Suprapubic skin (tissue), 3 donors: Measurements from ENCODE around the gene CARD10.

Source experiments
- POLR2A ChIP-seq, 2 donors: fragments of 450-650 bp; IDR thresholded peaks; one replicate each; pipeline ENCODE4 v1.6.1; 2017; ENCODE audit warnings: antibody characterized with exemption in 2 of 2, mild to moderate bottlenecking in 2 of 2, moderate library complexity in 2 of 2
- TF ChIP-seq, protein P1 (sequence below), 2 donors: fragments of 200-600 bp in 1 of 2; fragments of 450-650 bp in 1 of 2; sonication (generic) in 1 of 2; IDR thresholded peaks; one replicate each; pipeline ENCODE4 v1.5.1; 2016 to 2019; ENCODE audit warnings: antibody characterized with exemption in 2 of 2, mild to moderate bottlenecking in 1 of 2, moderate library complexity in 1 of 2

DNA sequence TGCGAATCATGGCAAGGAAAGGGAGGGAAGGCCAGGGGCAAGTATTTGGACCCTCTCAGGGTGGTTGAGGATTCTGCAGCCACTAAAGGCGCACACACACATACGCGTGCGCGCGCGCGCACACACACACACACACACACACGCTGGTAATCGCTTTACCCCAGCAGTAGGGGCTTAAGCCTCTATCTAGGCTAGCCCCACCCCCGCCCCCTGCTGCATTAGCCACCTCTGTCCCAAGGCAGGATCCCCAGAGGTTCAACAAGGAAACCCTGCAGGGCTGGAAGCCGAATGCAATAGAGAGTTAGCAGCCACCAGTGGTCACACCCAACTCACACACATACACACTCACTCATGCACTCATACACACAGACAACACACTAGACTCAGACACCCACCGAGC lies 63.3 kb downstream of the CARD10 start:
- TF ChIP-seq, protein P1, sequence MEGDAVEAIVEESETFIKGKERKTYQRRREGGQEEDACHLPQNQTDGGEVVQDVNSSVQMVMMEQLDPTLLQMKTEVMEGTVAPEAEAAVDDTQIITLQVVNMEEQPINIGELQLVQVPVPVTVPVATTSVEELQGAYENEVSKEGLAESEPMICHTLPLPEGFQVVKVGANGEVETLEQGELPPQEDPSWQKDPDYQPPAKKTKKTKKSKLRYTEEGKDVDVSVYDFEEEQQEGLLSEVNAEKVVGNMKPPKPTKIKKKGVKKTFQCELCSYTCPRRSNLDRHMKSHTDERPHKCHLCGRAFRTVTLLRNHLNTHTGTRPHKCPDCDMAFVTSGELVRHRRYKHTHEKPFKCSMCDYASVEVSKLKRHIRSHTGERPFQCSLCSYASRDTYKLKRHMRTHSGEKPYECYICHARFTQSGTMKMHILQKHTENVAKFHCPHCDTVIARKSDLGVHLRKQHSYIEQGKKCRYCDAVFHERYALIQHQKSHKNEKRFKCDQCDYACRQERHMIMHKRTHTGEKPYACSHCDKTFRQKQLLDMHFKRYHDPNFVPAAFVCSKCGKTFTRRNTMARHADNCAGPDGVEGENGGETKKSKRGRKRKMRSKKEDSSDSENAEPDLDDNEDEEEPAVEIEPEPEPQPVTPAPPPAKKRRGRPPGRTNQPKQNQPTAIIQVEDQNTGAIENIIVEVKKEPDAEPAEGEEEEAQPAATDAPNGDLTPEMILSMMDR (IDR thresholded peaks at IDR 0.05): no peak
- no peak for TF ChIP-seq POLR2A (IDR thresholded peaks at IDR 0.05)
